Liver (tissue), 9 donors: ENCODE data around the gene TRMT10B. TPM values are rescaled to one million over a fixed set of nuclear protein-coding genes. Genes with fewer than 3 reads are reported as not detected.

Experiments
- DNase-seq: peaks from one replicate; pipeline ENCODE4 v3.0.0-alpha.2; 2017; ENCODE audit warnings: low spot score
- H3K27ac ChIP-seq, 2 donors: one replicate each; pipeline ENCODE4 v1.7.0; 2013; ENCODE audit warnings: inconsistent platforms in 2 of 2, low read length in 2 of 2, control low read depth in 1 of 2, low read depth in 1 of 2, mild to moderate bottlenecking in 1 of 2
- H3K27me3 ChIP-seq, 4 donors: one replicate each; pipeline versions ENCODE4 v1.6.1 to v1.7.0; 2013; ENCODE audit warnings: low read length in 3 of 4, inconsistent platforms in 1 of 4, mild to moderate bottlenecking in 1 of 4, moderate library complexity in 1 of 4; ENCODE audit not compliant: control insufficient read depth in 4 of 4, insufficient read depth in 4 of 4
- H3K36me3 ChIP-seq, 4 donors: one replicate each; pipeline versions ENCODE4 v1.6.1 to v1.7.0; 2013; ENCODE audit warnings: low read length in 3 of 4, mild to moderate bottlenecking in 3 of 4, low read depth in 1 of 4, moderate library complexity in 1 of 4; ENCODE audit not compliant: control insufficient read depth in 4 of 4, insufficient read depth in 3 of 4
- H3K4me1 ChIP-seq, 4 donors: one replicate each; pipeline versions ENCODE4 v1.6.1 to v1.7.0; 2013; ENCODE audit warnings: low read length in 3 of 4, mild to moderate bottlenecking in 3 of 4, moderate library complexity in 1 of 4; ENCODE audit not compliant: control insufficient read depth in 4 of 4, insufficient read depth in 4 of 4
- H3K4me3 ChIP-seq, 3 donors: one replicate each; pipeline versions ENCODE4 v1.6.1 to v1.7.0; 2013; ENCODE audit warnings: low read length in 3 of 3, control low read depth in 1 of 3, low read depth in 1 of 3, mild to moderate bottlenecking in 1 of 3
- H3K9ac ChIP-seq, 2 donors: one replicate each; pipeline ENCODE4 v1.7.0; 2013; ENCODE audit warnings: low read length in 2 of 2, mild to moderate bottlenecking in 2 of 2, moderate library complexity in 2 of 2, control low read depth in 1 of 2, low read depth in 1 of 2
- H3K9me3 ChIP-seq, 4 donors: one replicate each; pipeline versions ENCODE4 v1.6.1 to v1.7.0; 2013; ENCODE audit warnings: low read length in 3 of 4; ENCODE audit not compliant: control insufficient read depth in 4 of 4
- CTCF ChIP-seq: fragments of 150-350 bp; IDR thresholded peaks from 2 replicates; pipeline ENCODE4 v1.5.1; 2017; ENCODE audit warnings: improper control_type of control experiment, low read depth, low read length; ENCODE audit not compliant: missing input control
- EGR1 ChIP-seq, 2 donors: IDR thresholded peaks; 2 replicates each; pipeline ENCODE4 v1.6.1; 2016 to 2018; ENCODE audit warnings: antibody characterized with exemption in 2 of 2, low read depth in 2 of 2
- FOXA2 ChIP-seq: IDR thresholded peaks from 2 replicates; pipeline ENCODE4 v1.6.1; 2016; ENCODE audit warnings: antibody characterized with exemption
- GABPA ChIP-seq, 2 donors: IDR thresholded peaks in 1 of 2; conservative IDR thresholded peaks in 1 of 2; 2 replicates each; pipeline ENCODE4 v1.6.1; 2016; ENCODE audit warnings: antibody characterized with exemption in 2 of 2, mild to moderate bottlenecking in 1 of 2, moderate library complexity in 1 of 2
- HNF4A ChIP-seq, 2 donors: conservative IDR thresholded peaks; 2 replicates each; pipeline ENCODE4 v1.6.1; 2016; ENCODE audit warnings: antibody characterized with exemption in 2 of 2, mild to moderate bottlenecking in 2 of 2
- HNF4G ChIP-seq: IDR thresholded peaks from 2 replicates; pipeline ENCODE4 v1.6.1; 2016; ENCODE audit warnings: antibody characterized with exemption
- JUND ChIP-seq, 2 donors: IDR thresholded peaks; 2 replicates each; pipeline ENCODE4 v1.6.1; 2016; ENCODE audit warnings: antibody characterized with exemption in 2 of 2
- NR2F2 ChIP-seq: IDR thresholded peaks from 2 replicates; pipeline ENCODE4 v1.6.1; 2016; ENCODE audit warnings: antibody characterized with exemption
- RAD21 ChIP-seq, 2 donors: IDR thresholded peaks; 2 replicates each; pipeline ENCODE4 v1.6.1; 2016; ENCODE audit warnings: antibody characterized with exemption in 2 of 2, mild to moderate bottlenecking in 2 of 2
- RXRA ChIP-seq, 2 donors: IDR thresholded peaks; 2 replicates each; pipeline ENCODE4 v1.6.1; 2017 to 2018; ENCODE audit warnings: antibody characterized with exemption in 2 of 2, mild to moderate bottlenecking in 1 of 2
- SP1 ChIP-seq: IDR thresholded peaks from 2 replicates; pipeline ENCODE4 v1.6.1; 2018; ENCODE audit warnings: antibody characterized with exemption, mild to moderate bottlenecking
- TAF1 ChIP-seq: conservative IDR thresholded peaks from 2 replicates; pipeline ENCODE4 v1.6.1; 2016; ENCODE audit warnings: antibody characterized with exemption, mild to moderate bottlenecking
- YY1 ChIP-seq: IDR thresholded peaks from 2 replicates; pipeline ENCODE4 v1.6.1; 2016; ENCODE audit warnings: antibody characterized with exemption, mild to moderate bottlenecking
- WGBS: extraction: QIAGEN DNeasy Blood & Tissue Kit; methylation state at CpG from one replicate; pipeline ENCODE4 v1.1.7; 2013; 5-methylcytosine and 5-hydroxymethylcytosine counted together
- polyA plus RNA-seq, 2 donors: library from polyadenylated mRNA; stranded (reverse) in 1 of 2; unstranded in 1 of 2; fragments of 200-250 nt in 1 of 2; fragments of >200 nt in 1 of 2; fragmentation: Nextera tagmentation in 1 of 2; extraction: Ambion mirVana in 1 of 2; gene quantifications; one replicate each; pipeline versions ENCODE4 v1.2.1 to v1.2.3, GENCODE V29; 2013 to 2015
- total RNA-seq, 2 donors: library from RNA; depleted of rRNA; stranded (reverse); fragments of >200 nt; gene quantifications; one replicate each; pipeline ENCODE4 v1.2.3, GENCODE V29; 2014
- TF ChIP-seq, protein P1 (sequence below): IDR thresholded peaks from 2 replicates; pipeline ENCODE4 v1.6.1; 2016; ENCODE audit warnings: antibody characterized with exemption, mild to moderate bottlenecking
- TF ChIP-seq, protein P2 (sequence below): IDR thresholded peaks from 2 replicates; pipeline ENCODE4 v1.6.1; 2016; ENCODE audit warnings: antibody characterized with exemption
- TF ChIP-seq, protein P3 (sequence below): IDR thresholded peaks from 2 replicates; pipeline ENCODE4 v1.6.1; 2016; ENCODE audit warnings: antibody characterized with exemption
- donor health status: healthy.
- donor health status: healthy.
- donor health status: healthy.
- donor health status: healthy.
- donor health status: healthy.

Gene TRMT10B
- total and polyA plus RNA-seq, 4 donors, result 1.9 to 3.9 (median 2.1) TPM

DNA sequence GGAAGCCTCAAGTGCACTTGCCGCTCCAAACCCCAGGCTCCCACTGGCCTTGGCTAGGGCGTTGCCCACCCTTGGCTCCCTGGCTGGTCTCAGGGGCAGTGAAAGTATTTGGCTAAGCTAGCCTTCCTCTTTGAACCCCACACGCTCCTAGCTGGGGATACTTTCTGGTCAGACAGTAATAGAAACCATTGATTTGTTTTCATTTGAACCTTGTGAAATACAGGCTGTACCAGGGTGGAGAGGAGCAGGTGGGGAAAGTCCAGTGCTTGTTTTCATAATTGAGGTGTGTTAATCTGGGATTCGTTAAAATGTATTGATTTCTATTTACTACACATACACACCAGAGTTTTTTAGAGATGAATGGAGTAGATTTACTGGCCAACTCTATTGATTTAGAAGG lies 45.9 kb upstream of the TRMT10B start (continued):
- TF ChIP-seq, protein P1, sequence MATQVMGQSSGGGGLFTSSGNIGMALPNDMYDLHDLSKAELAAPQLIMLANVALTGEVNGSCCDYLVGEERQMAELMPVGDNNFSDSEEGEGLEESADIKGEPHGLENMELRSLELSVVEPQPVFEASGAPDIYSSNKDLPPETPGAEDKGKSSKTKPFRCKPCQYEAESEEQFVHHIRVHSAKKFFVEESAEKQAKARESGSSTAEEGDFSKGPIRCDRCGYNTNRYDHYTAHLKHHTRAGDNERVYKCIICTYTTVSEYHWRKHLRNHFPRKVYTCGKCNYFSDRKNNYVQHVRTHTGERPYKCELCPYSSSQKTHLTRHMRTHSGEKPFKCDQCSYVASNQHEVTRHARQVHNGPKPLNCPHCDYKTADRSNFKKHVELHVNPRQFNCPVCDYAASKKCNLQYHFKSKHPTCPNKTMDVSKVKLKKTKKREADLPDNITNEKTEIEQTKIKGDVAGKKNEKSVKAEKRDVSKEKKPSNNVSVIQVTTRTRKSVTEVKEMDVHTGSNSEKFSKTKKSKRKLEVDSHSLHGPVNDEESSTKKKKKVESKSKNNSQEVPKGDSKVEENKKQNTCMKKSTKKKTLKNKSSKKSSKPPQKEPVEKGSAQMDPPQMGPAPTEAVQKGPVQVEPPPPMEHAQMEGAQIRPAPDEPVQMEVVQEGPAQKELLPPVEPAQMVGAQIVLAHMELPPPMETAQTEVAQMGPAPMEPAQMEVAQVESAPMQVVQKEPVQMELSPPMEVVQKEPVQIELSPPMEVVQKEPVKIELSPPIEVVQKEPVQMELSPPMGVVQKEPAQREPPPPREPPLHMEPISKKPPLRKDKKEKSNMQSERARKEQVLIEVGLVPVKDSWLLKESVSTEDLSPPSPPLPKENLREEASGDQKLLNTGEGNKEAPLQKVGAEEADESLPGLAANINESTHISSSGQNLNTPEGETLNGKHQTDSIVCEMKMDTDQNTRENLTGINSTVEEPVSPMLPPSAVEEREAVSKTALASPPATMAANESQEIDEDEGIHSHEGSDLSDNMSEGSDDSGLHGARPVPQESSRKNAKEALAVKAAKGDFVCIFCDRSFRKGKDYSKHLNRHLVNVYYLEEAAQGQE, result peak; percentile 32
- TF ChIP-seq, protein P2, sequence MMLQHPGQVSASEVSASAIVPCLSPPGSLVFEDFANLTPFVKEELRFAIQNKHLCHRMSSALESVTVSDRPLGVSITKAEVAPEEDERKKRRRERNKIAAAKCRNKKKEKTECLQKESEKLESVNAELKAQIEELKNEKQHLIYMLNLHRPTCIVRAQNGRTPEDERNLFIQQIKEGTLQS, result no peak
- TF ChIP-seq HNF4A (conservative IDR thresholded peaks at IDR 0.05), result peak; percentile 76 to 86
- peak; percentile 50 to 87 for TF ChIP-seq RXRA (IDR thresholded peaks at IDR 0.05)
- TF ChIP-seq YY1, result peak; percentile 38
- peak in 1 of 2 donors; percentile 23 for TF ChIP-seq RAD21 (IDR thresholded peaks at IDR 0.05)
- TF ChIP-seq TAF1, result no peak
- TF ChIP-seq, protein P3, sequence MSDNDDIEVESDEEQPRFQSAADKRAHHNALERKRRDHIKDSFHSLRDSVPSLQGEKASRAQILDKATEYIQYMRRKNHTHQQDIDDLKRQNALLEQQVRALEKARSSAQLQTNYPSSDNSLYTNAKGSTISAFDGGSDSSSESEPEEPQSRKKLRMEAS, result no peak

GRCh38 chr9:37710046-37710445 lies 43.6 kb upstream of the TRMT10B start:
- H3K9me3 ChIP-seq, result no peaks in the 10 kb centered on the region
- H3K27ac ChIP-seq, result no peak overlapping the region
- H3K4me1 ChIP-seq, result peaks cover 5 to 16% (median 14%) of the 10 kb centered on the region in 4 donors
- no peak for DNase-seq
- H3K9ac ChIP-seq, result no peak overlapping the region
- H3K36me3 ChIP-seq, result no peaks in the 10 kb centered on the region
- WGBS, result 84% methylated on average over 3 of the region's 3 CpGs
- no peak overlapping the region for H3K4me3 ChIP-seq
- no peak for TF ChIP-seq NR2F2
- TF ChIP-seq, protein P2, result no peak
- TF ChIP-seq JUND (IDR thresholded peaks at IDR 0.05), result no peak
- no peak for TF ChIP-seq YY1
- TF ChIP-seq CTCF, result no peak
- TF ChIP-seq HNF4A (conservative IDR thresholded peaks at IDR 0.05), result no peak
- no peak for TF ChIP-seq GABPA (IDR thresholded peaks at IDR 0.05 in 1 of 2, conservative IDR thresholded peaks at IDR 0.05 in 1 of 2)
- no peak for TF ChIP-seq TAF1
- TF ChIP-seq RAD21 (IDR thresholded peaks at IDR 0.05), result no peak
- TF ChIP-seq FOXA2, result no peak
- TF ChIP-seq EGR1 (IDR thresholded peaks at IDR 0.05; ENCODE audit: low read depth in 2 of 2), result no peak
- no peaks in the 10 kb centered on the region for H3K27me3 ChIP-seq

- Histone ChIP-seq H3K9ac (no peak overlapping the region), H3K36me3 (no peaks in the 10 kb centered on the region), H3K9me3 (no peaks in the 10 kb centered on the region), H3K4me1 (peaks cover 3 to 19% (median 15%) of the 10 kb centered on the region in 4 donors), H3K4me3 (no peak overlapping the region), H3K27ac (no peak overlapping the region), H3K27me3 (no peaks in the 10 kb centered on the region)
- peak; percentile 50 for TF ChIP-seq SP1
- peak; percentile 17 for TF ChIP-seq YY1
- TF ChIP-seq HNF4G, result no peak
- TF ChIP-seq RXRA (IDR thresholded peaks at IDR 0.05), result peak; percentile 26 to 71
- TF ChIP-seq HNF4A (conservative IDR thresholded peaks at IDR 0.05), result peak; percentile 46 to 75
- TF ChIP-seq RAD21 (IDR thresholded peaks at IDR 0.05), result peak in 1 of 2 donors; percentile 11
- no peak for DNase-seq
- 30% methylated on average over 4 of the region's 4 CpGs for WGBS
These were observed 38.3 kb upstream of the TRMT10B start for GRCh38 chr9:37715260-37715659.
